Astrocyte (in vitro differentiated cells and primary cell): ENCODE data around the gene SLC6A3. TPM values are rescaled to one million over a fixed set of nuclear protein-coding genes. Genes with fewer than 3 reads are reported as not detected.
"Not testable (repeated sequence)": the region's sequence is repeated elsewhere in the genome, so short reads cannot be mapped to it uniquely, and the experiment has no call there.

Source experiments
- DNase-seq: peaks from one replicate; pipeline ENCODE4 v3.0.0-alpha.2; 2010; ENCODE audit warnings: low read depth
- FAIRE-seq: peaks from 2 replicates; lab custom pipeline; 2011; peaks lifted over from hg19 to GRCh38; lab: Jason Lieb, UNC
- H2AFZ ChIP-seq: 2 replicates; pipeline ENCODE4 v1.6.0; 2012; ENCODE audit warnings: low read depth, low read length, inconsistent platforms
- H3K27ac ChIP-seq: 2 replicates; pipeline ENCODE4 v1.5.1; 2011; ENCODE audit warnings: low read depth, low read length, inconsistent platforms
- H3K27me3 ChIP-seq: 2 replicates; pipeline ENCODE4 v1.6.0; 2011; ENCODE audit warnings: low read length, inconsistent platforms; ENCODE audit not compliant: insufficient read depth
- H3K36me3 ChIP-seq: 2 replicates; pipeline ENCODE4 v1.5.1; 2011; ENCODE audit warnings: low read length, inconsistent platforms; ENCODE audit not compliant: insufficient read depth
- H3K4me1 ChIP-seq: 2 replicates; pipeline ENCODE4 v1.5.1; 2011; ENCODE audit warnings: low read length, inconsistent platforms; ENCODE audit not compliant: insufficient read depth
- H3K4me2 ChIP-seq: 2 replicates; pipeline ENCODE4 v1.6.0; 2012; ENCODE audit warnings: low read length, inconsistent platforms
- H3K4me3 ChIP-seq: 2 replicates; pipeline ENCODE4 v1.5.1; 2011; ENCODE audit warnings: low read depth, mild to moderate bottlenecking, low read length, inconsistent platforms; ENCODE audit not compliant: insufficient read depth
- H3K79me2 ChIP-seq: 2 replicates; pipeline ENCODE4 v1.6.0; 2012; ENCODE audit warnings: mild to moderate bottlenecking, low read length, inconsistent platforms; ENCODE audit not compliant: insufficient read depth
- H3K9ac ChIP-seq: 2 replicates; pipeline ENCODE4 v1.6.0; 2012; ENCODE audit warnings: mild to moderate bottlenecking, low read length, inconsistent platforms
- H3K9me3 ChIP-seq: 2 replicates; pipeline ENCODE4 v1.5.1; 2012; ENCODE audit warnings: low read depth, mild to moderate bottlenecking, low read length, inconsistent platforms; ENCODE audit not compliant: insufficient read depth
- H4K20me1 ChIP-seq: 2 replicates; pipeline ENCODE4 v1.6.0; 2012; ENCODE audit warnings: low read length, inconsistent platforms; ENCODE audit not compliant: insufficient read depth
- H3K27ac Mint-ChIP-seq: one replicate; pipeline ENCODE4 v1.8.0; 2021; ENCODE audit warnings: mild to moderate bottlenecking, mixed read lengths; ENCODE audit not compliant: unreplicated experiment
- H3K27me3 Mint-ChIP-seq: one replicate; pipeline ENCODE4 v1.8.0; 2021; ENCODE audit warnings: low read depth, mixed read lengths; ENCODE audit not compliant: unreplicated experiment
- H3K36me3 Mint-ChIP-seq: one replicate; pipeline ENCODE4 v1.8.0; 2021; ENCODE audit warnings: low read depth, mixed read lengths; ENCODE audit not compliant: unreplicated experiment
- H3K4me1 Mint-ChIP-seq: one replicate; pipeline ENCODE4 v1.8.0; 2021; ENCODE audit warnings: low read depth, mixed read lengths; ENCODE audit not compliant: unreplicated experiment
- H3K4me3 Mint-ChIP-seq: one replicate; pipeline ENCODE4 v1.8.0; 2021; ENCODE audit warnings: mild to moderate bottlenecking, moderate library complexity, mixed read lengths; ENCODE audit not compliant: unreplicated experiment
- H3K9me3 Mint-ChIP-seq: one replicate; pipeline ENCODE4 v1.8.0; 2021; ENCODE audit warnings: mild to moderate bottlenecking, mixed read lengths; ENCODE audit not compliant: unreplicated experiment
- EZH2 ChIP-seq: IDR thresholded peaks from 2 replicates; pipeline ENCODE4 v1.6.1; 2012; ENCODE audit warnings: mild to moderate bottlenecking, low read length, inconsistent platforms; ENCODE audit not compliant: insufficient read depth
- total RNA-seq: library from RNA; stranded (reverse); gene quantifications from 2 replicates; pipeline ENCODE4 v1.2.1, GENCODE V29; 2021
- TF ChIP-seq, protein P1 (sequence below): IDR thresholded peaks from 2 replicates; pipeline ENCODE4 v1.5.1; 2011; ENCODE audit warnings: low read depth, mild to moderate bottlenecking, inconsistent platforms, low read length, moderate library complexity; ENCODE audit not compliant: insufficient read depth

SLC6A3 gene
- total RNA-seq, 1 donor from 2014 or later: 0.07 TPM

DNA sequence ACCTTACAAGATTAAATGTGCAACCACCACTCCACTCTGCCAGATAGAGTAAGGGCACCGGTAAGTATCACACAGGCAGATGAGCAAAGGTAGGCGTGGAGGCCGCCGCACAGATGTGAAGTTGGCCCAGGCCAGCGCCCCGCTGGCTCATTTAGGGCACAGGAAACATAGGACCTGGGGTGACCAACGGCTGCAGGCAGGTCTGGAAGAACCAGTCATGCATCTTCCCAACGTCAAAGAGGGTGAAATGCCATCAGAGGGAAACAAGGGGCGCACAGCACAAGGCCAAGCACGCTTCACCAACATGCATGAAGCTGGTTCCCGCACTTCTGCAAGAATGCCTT, 31.7 kb upstream of the SLC6A3 start:
- peaks cover 9% of the 10 kb centered on the region for H3K36me3 ChIP-seq
- H3K27ac Mint-ChIP-seq: no peak overlapping the region
- DNase-seq (no peak), FAIRE-seq (no peak)
- no peak overlapping the region for H3K4me3 ChIP-seq
- H3K79me2 ChIP-seq: no peaks in the 10 kb centered on the region
- H3K9me3 Mint-ChIP-seq: no peaks in the 10 kb centered on the region
- peaks cover 22% of the 10 kb centered on the region for H3K36me3 Mint-ChIP-seq
- no peak overlapping the region for H3K9ac ChIP-seq
- TF ChIP-seq, protein P1, sequence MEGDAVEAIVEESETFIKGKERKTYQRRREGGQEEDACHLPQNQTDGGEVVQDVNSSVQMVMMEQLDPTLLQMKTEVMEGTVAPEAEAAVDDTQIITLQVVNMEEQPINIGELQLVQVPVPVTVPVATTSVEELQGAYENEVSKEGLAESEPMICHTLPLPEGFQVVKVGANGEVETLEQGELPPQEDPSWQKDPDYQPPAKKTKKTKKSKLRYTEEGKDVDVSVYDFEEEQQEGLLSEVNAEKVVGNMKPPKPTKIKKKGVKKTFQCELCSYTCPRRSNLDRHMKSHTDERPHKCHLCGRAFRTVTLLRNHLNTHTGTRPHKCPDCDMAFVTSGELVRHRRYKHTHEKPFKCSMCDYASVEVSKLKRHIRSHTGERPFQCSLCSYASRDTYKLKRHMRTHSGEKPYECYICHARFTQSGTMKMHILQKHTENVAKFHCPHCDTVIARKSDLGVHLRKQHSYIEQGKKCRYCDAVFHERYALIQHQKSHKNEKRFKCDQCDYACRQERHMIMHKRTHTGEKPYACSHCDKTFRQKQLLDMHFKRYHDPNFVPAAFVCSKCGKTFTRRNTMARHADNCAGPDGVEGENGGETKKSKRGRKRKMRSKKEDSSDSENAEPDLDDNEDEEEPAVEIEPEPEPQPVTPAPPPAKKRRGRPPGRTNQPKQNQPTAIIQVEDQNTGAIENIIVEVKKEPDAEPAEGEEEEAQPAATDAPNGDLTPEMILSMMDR: no peak
- TF ChIP-seq EZH2: no peak
- no peaks in the 10 kb centered on the region for H3K4me1 Mint-ChIP-seq
- no peaks in the 10 kb centered on the region for H3K27me3 ChIP-seq
- H3K27ac ChIP-seq: no peak overlapping the region
- H3K4me3 Mint-ChIP-seq: no peak overlapping the region
- no peak overlapping the region for H3K4me2 ChIP-seq
- H4K20me1 ChIP-seq: peaks cover 26% of the 10 kb centered on the region
- no peaks in the 10 kb centered on the region for H3K9me3 ChIP-seq
- no peaks in the 10 kb centered on the region for H3K27me3 Mint-ChIP-seq
- no peaks in the 10 kb centered on the region for H3K4me1 ChIP-seq
- no peak overlapping the region for H2AFZ ChIP-seq

DNA sequence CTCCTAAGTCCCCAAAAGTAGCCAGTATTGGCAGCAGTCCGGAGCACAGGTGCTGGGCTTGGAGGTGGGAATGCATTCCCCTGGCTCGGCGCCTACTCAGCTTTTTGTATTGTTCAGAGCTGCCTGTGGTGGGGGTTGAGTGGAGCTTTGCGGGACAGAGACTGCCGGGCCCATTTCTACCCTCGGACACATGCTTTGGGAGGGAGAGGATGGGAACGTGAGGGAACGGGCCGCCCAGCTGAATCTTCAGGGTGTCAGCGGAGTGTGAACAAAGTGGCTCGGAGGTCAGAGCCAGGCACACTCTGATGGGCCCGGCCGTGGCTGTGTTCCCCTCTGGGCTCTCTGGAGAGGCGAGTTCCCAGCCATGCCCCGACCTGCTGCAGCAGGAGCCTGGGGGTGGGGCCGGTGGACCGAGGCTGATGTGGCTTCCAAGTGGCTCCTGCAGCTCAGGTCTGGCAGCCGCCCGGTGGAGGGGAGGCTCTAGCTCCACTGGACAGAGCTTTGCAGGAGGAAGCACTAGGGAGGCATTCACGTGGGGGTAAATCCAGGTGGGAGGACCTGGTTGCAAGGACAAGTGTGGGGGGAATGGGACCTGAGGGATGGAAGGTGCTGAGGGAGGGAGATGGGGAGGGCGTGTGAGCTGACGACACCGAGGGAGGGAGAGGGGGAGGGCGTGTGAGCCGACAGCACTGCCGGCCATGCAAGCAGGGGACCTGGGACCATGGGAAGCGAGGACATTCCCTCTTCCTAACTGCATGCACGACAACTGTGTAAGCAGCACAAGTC, 31.1 kb upstream of the SLC6A3 start:
- FAIRE-seq (no peak), DNase-seq (no peak)
- Histone ChIP-seq H4K20me1 (peaks cover 29% of the 10 kb centered on the region), H3K27ac (no peak overlapping the region), H3K27me3 (no peaks in the 10 kb centered on the region), H3K9me3 (no peaks in the 10 kb centered on the region), H3K9ac (no peak overlapping the region), H3K4me3 (no peak overlapping the region), H3K4me2 (no peak overlapping the region), H3K36me3 (peaks cover 9% of the 10 kb centered on the region), H3K4me1 (no peaks in the 10 kb centered on the region), H3K79me2 (no peaks in the 10 kb centered on the region), H2AFZ (no peak overlapping the region)
- no peak overlapping the region for H3K27ac Mint-ChIP-seq
- no peaks in the 10 kb centered on the region for H3K4me1 Mint-ChIP-seq
- H3K27me3 Mint-ChIP-seq: no peaks in the 10 kb centered on the region
- H3K4me3 Mint-ChIP-seq: no peak overlapping the region
- peaks cover 24% of the 10 kb centered on the region for H3K36me3 Mint-ChIP-seq
- TF ChIP-seq, protein P1: no peak
- TF ChIP-seq EZH2: no peak
- H3K9me3 Mint-ChIP-seq: no peaks in the 10 kb centered on the region

DNA sequence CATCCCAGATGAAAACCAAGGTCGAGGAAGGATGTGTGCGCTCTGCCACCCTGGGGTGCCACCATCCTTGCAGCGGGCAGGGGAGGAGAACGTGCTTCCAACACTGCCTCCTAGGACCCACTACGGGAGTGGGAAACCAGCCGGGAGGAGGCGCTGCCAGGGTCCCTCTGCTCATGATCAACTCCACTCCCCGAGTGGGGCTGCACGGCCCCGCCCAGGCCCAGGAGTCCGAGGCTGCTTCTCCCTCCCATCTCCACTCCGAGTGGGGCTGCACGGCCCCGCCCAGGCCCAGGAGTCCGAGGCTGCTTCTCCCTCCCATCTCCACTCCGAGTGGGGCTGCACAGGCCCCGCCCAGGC, 30.3 kb upstream of the SLC6A3 start:
- H3K27me3 Mint-ChIP-seq, H3K9me3 ChIP-seq, H2AFZ ChIP-seq, H3K4me3 Mint-ChIP-seq, H3K4me1 Mint-ChIP-seq, H3K27ac ChIP-seq, DNase-seq, H3K27me3 ChIP-seq, FAIRE-seq, H3K79me2 ChIP-seq, H3K9me3 Mint-ChIP-seq, H3K4me2 ChIP-seq, H3K4me1 ChIP-seq, H3K27ac Mint-ChIP-seq, H3K36me3 ChIP-seq, H3K9ac ChIP-seq, H3K4me3 ChIP-seq: not testable (repeated sequence)
- peaks cover 33% of the 10 kb centered on the region for H4K20me1 ChIP-seq
- H3K36me3 Mint-ChIP-seq: peaks cover 24% of the 10 kb centered on the region
